GM18498 (cell line): Measurements from ENCODE around the gene KCNIP3.

ENCODE experiments used
- ATAC-seq: cut with Tn5 transposase; IDR thresholded peaks from one replicate; pipeline ENCODE4 v1.9.1; 2021; ENCODE audit warnings: mild to moderate bottlenecking, moderate library complexity; ENCODE audit not compliant: unreplicated experiment

The KCNIP3 gene

DNA sequence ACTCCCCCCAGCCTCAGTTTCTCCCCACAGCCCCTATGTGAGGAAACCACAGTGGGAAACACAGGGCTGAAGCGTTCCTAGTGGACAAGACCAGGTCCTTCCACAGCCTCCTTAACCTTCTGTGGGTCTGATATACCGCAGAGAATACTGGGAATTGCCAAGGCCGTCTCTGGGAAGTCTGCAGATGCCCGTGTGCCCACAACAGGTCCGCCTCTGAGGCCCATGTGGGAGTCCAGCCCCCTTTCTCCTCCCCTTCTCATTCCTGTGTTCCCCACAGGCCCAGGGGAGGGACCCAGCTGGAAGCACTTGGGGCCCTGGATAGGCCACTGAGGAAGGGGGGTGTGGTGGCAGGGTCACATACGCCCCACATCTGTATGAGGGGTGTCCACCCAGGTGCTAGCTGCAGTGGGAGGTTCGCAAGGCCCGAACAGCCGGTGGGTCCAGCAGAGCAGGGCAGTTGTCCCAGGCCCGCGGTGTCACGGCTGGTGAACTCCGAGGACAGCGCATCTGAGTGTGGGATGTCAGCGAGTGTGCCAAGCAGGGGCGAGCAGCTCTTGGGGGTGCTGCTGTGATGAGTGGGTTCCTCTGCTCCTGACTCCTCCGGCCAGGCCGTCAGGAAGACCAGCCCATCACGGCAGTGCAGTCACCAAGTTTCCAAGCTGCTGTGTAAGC, 2.4 kb upstream of the KCNIP3 start:
- ATAC-seq, result no peak

DNA sequence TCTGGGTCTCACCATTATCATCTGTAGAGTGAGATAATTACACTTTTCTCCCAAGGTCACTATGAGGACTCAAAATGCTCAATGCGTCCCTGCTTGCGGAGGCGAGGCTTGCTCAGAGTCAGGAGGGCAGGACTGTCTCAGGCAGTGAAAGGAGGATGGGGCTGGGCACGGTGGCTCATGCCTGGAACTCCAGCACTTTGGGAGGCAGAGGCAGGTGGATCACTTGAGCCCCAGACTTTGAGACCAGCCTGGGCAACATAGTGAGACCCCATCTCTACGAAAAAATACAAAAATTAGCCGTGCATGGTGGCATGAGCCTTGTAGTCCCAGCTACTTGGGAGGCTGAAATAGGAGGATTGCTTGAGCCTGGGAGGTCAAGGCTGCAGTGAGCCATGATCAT, 1.8 kb upstream of the KCNIP3 start:
- no peak for ATAC-seq

DNA sequence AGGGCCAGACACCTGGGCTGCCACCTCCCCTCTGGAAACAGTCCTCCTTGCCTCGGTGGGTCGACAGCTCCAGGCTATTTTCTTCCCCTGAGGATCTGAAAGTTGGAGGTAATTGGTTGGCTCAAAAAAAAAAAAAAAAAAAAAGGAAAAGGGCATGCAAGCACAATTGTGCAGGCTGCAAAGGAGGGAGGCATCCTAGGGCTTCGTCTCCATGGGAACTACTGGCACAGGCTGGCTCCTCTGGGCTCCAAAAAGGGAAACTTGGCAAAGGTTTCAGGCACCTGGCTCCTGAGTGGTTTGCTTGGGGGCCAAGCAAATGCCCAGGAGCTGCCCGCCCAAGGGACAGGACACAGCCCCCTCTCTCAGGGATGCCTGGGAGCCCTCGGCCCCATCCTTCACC, 1.1 kb upstream of the KCNIP3 start:
- no peak for ATAC-seq

DNA sequence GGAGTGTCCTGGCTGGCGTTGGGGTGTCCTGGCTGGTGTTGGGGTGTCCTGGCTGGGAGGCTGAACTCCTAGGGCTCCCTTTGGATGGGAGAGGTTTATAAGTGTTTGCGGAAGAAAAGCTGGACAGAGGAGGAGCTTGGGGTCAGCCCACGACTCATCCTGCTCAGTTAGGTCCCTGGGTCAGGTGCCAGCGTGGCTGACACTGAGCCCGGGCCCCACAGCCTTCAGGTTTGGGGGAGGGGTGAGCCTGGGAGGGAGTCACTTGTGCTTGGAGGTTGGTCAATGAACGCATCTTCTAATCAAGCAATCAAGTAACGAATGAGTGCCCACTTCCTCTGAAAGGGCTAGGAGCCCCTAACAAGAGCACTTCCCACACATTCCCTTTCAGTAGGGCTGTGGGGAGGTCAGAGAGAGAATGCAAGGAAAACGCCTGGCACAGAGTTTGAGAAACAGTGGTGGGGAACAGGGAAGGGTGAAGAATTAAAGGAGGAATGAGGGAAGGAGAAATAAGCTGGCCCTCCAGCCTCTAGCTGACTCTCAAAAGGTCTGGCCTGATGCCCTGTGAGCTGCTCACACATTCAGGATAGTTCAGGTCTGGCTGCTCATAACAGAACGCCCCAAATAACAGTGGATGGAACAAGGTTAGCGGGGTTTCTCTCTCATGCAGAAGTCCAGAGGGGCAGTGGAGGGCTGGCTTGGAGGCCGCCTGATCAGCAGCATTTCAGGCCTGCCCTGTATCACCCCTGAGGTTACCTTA, 670 bp downstream of the KCNIP3 start:
- ATAC-seq, result no peak

DNA sequence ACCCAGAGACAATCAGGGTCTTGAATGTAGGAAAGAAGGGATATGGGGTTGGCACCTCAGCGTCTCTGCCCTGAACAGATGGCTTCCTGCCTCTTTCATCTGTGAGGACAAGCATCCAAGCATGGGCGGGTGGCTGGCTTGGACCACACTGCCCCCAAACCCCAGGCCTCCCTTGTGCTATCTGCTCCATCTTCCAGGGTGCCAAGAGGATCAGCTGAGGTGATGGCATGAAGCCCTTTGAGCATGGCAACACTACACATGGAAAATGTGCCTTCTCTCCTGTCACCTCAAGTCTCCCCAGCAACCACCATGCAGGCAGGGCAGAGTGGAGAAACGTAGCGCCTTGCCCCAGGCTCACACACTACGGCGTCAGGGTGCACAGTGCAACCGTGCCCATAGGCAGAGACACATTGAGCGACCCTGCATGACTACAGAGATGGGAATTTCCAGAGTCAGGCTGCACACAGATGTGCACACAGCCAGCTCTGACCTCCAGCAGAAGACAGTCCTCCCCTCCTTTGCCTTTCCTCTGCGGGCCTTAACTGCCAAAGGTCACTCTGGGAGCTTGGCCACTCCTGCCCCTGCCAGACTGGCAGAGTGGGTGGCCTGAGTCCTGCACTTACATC, 1.5 kb downstream of the KCNIP3 start:
- no peak for ATAC-seq

DNA sequence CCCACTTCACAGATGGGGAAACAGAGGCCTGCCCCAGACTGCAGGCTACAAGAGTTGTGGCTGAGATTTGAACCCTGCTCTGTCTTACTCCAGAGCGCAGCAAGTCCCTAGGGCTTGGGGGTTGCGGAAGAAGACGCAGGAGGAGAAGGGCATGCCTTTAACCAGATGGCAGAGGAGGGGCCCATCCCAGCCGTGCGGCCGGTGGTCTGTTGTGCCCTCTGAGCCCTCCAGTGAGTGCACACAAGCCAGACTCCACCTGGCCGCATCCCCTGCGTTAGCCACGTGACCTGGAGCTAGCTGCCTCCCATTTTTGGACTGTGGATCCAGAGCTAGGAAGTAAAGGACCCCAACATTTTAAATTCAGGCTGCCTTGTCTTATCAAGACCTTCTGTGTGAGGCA, 2.8 kb downstream of the KCNIP3 start:
- no peak for ATAC-seq

DNA sequence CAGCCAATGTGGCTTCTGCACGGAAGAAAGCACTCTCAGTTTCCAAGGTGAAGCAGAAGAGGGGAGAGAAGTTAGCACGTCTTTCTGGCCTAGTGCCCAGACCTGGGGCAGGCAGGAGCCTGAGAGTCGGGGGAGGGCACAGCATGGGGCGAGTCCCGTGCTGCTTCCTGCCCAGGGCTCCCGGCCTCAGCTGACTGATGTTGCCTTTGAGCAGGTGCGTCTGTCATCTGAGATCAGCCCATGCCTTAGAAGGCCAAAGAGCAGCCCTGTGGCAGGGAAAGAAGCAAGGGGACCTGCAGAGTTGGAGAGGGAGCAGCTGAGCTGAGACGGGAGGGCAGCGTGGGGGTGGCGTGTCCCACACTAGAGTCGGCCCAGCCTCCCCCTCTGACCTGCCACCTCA, 3.3 kb downstream of the KCNIP3 start:
- no peak for ATAC-seq

DNA sequence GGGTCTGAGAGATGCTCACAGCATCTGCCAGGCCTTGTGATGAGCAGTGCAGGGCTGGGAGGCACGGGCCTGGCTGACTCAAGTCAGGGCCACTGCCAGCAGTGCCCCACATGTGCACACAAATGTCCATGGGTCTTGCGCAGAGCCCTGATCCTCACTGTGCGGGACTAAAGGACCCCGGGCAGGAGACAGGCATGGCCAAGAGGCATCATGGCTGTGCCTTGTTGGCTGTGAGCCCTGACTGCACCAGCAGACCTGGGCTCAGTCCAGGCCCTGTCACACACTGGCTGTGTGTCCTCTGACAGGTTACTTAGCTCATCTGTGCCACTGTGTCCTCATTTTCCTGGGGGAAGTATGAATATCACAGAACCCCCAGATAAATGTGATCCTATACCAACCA, 4.0 kb downstream of the KCNIP3 start:
- ATAC-seq, result no peak

DNA sequence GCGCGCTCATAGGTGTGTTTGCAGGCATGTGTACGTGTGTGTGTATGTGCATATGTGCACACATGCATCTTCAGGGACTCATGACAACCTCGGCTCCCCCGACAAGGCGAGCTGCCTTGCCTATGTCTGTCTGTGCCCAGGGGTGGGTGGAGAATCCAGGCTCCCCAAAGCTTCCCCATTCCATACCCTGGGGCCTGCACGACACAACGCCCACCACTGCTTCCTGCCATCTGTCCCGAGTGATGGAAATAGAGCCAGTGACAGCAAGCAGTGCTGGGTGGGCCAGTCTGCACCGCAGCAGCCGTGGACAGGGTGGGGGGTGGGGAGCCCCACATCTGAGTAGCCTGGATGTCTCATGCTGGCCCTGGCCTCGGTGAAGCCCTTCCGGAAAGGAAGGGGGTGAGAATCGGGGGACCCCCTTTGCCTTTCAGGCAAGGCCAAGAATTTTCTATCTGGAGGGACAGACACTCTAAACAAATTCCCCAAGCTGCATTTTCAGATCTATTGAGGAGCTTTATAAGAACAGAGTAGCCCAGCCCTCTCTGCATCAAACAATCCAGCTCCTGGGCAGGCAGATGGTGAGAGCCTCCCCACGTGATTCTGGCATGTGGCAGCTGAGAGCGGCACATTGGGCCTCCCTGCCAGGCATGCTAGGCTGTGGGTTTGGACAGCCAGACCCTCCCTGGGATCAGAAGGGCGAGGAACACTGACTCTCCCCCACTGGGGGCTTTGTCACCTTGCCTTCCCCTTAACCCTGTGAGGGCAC, 4.9 kb downstream of the KCNIP3 start:
- ATAC-seq, result no peak

DNA sequence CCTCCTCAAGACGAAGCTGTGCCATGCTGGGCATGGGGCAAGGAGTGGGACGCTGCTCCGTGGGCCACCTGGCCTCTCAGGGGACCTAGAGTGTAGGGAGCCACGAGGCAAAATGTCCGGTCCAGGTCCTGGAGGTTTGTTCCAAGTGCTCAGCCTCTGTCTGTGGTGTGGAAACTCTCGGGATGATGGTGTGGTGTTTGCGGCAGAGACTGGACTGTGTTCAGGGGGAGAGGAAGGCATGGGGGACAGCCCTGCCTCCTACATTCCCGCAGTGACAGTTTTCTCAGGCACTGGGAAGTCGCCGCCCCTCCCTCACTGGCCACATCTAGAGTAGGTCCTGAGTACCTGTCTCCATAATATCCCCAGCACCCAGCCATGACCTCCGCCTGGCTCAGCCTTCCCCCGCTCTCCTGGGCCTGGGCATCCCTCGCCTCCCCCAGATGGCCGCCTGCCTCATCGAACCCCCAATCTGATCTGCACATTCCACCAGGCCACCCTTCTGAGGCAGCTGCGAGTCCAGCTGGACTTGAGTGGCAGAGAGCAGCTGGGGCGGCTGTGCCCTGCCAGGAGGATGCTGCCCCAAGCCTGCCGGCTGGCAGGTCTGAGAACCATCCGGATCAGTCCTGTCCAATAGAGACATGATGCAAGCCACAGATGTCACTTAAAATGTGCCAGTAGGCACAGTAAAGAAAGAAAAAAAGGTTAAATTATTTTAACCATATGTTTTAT, 6.2 kb downstream of the KCNIP3 start:
- no peak for ATAC-seq

DNA sequence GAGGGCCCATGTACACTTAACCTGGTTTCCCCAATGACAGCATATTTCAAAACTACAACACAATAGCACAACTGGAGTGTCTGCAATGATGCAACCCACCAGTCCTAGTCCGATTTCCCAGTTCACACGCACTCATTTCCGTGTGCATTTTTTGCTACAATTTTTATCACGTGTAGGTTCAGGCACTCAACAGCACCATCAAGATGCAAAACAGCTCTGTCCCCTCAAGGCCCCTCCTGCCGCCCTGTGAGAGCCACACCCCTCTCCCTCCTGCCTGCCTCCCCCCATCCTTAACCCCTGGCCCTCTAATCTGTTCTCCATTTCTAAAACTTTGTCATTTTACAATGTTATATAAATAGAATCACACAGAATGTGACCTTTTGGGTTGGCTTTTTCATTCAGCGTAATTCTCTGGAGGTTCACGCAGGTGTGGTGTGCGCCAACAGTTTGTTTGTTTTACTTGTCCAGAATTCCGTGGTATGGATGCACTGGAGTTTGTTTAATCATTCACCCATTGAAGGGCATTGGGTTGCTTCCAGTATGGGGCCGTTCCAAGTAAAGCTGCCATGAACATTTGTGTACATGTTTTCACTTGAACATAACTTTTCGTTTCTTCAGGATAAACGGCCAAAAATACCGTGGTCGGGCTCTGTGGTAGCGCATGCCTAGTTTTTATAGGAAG, 8.4 kb downstream of the KCNIP3 start:
- ATAC-seq, result no peak

DNA sequence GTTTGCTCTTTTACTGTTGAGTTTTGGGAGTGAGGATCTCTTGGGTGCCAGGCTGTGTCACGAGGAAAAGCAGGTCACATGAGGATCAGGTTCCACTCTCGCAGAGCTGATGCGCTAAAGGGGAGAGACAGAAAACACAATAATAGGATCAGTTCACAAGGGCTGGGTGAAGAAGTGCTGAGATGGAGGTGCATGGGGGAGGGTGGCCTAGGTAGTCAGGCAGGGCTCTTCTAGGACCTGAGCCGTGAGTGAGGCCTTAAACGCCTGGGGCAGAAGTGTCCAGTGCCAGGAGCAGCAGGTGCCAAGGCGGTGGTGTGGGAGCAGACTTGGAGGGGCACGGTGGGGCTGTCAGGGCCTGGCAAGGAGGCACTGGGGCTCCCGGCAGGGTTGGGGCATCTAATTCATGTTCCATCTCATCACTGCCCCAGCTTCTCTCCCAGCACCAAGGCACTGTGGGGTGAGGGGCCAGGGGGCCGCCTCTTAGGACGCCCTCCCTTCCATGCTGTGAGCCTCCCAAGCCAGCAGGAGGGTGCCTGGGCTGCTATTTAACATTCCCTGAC, 9.3 kb downstream of the KCNIP3 start:
- ATAC-seq, result no peak

DNA sequence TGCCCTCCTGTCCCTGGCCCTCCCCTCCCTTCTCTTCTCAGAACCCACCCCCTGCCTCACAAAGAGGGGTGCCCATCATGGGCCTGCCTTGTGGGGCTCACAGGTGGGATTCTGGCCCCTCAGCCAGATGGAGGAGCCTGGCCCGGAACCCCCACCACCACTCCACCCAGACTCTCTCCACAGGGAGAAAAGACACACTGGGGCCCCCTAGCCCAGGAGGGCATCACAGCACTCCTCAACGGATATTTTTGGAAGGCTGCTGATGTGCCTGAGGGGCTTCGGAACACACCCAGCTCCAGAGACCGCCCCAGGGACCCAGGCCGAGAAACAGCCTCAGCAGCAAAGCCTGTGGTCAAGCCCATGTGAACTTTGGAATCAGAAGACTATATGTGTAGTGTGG, 9.9 kb downstream of the KCNIP3 start:
- ATAC-seq, result no peak

DNA sequence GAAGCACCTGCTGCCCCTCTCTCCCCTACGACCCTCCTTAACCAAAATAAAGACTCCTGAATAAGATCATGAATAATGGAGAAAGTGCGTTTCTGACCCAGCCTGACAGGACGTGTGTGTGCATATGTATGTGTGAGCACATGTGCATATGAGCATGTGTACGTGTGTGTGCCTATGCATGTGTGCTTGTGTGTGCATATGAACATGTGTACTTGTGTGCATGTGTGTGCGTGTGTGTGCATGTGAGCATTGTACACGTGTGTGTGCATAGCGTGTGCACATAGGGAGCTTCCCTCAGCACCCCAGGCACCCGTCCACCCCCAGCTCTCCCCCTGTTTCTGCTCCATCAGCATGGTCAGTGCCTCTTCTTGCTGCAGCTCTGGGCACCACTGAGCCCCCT, 10.7 kb downstream of the KCNIP3 start:
- ATAC-seq, result no peak

DNA sequence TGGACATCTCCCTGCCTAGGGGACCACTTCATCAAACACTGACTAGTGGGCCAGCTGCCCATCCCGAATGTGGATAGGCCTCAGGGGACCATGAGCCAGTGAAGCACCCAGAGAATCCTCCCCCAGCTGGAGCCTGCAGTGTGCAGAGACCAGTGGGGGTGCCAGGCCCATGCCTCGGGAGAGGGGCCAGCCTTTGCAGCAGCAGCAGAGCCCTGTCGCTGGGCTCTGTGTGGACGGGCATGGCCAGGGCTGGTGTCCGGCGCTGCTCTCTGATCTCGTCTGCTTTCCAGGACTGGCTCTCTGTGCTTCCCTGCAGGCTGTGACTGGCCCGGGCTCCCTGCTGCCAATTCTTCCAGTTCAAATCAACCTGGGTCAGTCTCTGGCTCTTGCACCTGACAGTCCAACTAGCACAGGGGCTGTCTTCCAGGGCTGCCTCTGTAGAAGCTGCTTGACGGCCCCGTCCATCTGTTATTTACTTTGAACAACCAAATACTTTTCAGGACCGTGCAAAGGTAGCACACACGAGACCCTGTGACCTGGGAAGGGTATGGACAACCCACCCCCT, 11.4 kb downstream of the KCNIP3 start:
- no peak for ATAC-seq

DNA sequence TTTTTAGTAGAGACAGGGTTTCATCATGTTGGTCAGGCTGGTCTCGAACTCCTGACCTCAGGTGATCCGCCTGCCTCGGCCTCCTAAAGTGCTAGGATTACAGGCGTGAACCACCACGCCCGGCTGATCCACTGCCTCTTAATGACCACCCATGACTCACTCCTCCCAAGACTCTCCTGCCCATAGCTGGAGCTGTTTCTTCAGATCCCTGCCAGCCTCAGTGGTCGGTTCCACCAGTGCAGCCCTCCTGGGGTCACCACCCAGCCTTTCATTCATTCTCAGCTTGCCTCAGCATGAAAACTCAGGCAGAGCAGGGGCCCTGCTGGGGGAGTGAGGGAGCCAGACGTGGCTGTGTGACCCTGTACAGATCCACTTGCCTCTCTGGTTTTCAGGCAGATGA, 12.5 kb downstream of the KCNIP3 start:
- ATAC-seq, result no peak

DNA sequence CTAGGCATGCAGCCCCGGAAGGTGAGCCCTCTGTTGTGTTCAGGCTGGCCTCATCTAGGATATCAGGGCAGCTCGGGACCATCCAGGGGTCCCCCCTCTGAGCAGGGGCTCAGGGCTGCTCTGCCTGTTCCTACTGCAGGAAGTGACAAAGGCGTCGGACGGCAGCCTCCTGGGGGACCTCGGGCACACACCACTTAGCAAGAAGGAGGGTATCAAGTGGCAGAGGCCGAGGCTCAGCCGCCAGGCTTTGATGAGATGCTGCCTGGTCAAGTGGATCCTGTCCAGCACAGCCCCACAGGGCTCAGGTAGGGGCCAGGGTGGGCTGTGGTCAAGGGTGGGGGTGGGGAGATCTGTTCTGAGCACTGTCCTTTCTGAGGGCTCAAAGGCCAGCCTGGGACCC, 13.1 kb downstream of the KCNIP3 start:
- no peak for ATAC-seq

DNA sequence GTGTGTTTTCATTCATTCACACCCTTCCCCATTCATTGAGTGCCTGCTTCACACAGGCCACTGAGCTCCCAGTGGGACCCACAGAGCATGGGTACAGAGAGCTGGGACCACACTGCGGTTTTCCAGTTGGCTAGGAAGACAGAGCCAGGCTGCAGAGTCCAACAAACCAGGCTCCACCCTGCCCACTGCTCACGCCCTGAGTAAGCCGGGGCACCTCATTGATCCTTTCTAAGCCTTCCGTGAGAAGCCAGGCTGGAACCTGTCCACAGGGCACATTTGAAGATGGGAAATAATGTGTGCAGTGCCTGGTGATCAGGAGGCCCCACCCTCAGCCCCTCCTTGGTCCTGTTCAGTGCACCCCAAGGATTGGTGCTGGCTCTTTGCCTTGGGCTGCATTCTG, 13.5 kb downstream of the KCNIP3 start:
- no peak for ATAC-seq

DNA sequence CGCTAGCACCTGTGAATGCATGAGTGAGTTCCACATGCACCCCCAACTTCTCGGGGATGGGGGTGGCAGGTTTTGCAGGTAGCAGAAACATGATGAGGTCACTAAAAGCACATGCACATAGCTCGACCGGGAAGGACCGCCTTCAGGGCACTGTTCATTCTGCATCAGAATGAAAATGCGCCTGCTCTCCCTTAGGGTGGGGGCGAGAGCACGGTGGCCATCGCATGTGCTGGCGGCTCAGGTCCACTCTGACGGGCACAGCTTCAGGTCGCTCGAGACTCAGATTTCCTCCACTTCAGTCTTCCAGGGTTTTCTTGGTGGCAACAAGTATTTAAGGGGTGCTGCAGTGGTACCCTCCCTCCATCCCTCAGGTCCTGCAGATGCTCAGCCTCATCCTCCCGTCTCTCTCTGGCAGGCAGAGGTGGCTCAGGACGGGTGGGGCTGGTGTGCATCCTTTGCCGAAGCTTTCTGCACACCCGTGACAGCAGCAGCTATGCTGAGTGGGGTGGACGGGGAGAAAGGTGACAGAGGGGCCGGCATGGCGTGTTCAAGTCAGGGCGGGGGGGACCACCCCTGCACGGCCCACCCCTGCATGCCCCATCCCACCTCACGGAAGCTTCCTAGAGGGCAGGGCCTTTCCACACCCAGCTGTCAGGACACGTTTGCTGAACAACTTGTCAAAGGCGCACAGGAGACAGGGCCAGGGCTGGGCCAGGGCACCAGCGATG, 14.8 kb downstream of the KCNIP3 start:
- no peak for ATAC-seq
